PFSK-1 (cell line): ENCODE measurements around the gene PPP4R2.

Experiments used
- FOXP2 ChIP-seq: optimal IDR thresholded peaks from 2 replicates; pipeline ENCODE3; 2011; ENCODE audit warnings: borderline replicate concordance, control low read depth, inconsistent platforms; ENCODE audit not compliant: insufficient read depth; ENCODE audit errors: extremely low read length, extremely low read depth
- POLR2AphosphoS5 ChIP-seq: IDR thresholded peaks from 2 replicates; pipeline ENCODE4 v1.6.1; 2012; ENCODE audit warnings: low read depth, mild to moderate bottlenecking, control low read depth, low read length, moderate library complexity
- SIN3A ChIP-seq: IDR thresholded peaks from 2 replicates; pipeline ENCODE4 v1.6.1; 2012; ENCODE audit warnings: mild to moderate bottlenecking, low read length, moderate library complexity, borderline replicate concordance; ENCODE audit not compliant: insufficient read depth
- TAF1 ChIP-seq: IDR thresholded peaks from 2 replicates; pipeline ENCODE4 v1.6.1; 2012; ENCODE audit warnings: low read length, control low read depth, borderline replicate concordance; ENCODE audit not compliant: insufficient read depth
- TF ChIP-seq, protein P1 (sequence below), 2 experiments: IDR thresholded peaks; 2 replicates each; pipeline versions ENCODE4 v1.6.1 to v1.8.0; 2011 to 2012; ENCODE audit warnings: low read depth in 2 of 2, low read length in 2 of 2, control low read depth in 1 of 2, inconsistent platforms in 1 of 2, mild to moderate bottlenecking in 1 of 2, moderate library complexity in 1 of 2; ENCODE audit not compliant: insufficient read depth in 1 of 2

The PPP4R2 gene

DNA sequence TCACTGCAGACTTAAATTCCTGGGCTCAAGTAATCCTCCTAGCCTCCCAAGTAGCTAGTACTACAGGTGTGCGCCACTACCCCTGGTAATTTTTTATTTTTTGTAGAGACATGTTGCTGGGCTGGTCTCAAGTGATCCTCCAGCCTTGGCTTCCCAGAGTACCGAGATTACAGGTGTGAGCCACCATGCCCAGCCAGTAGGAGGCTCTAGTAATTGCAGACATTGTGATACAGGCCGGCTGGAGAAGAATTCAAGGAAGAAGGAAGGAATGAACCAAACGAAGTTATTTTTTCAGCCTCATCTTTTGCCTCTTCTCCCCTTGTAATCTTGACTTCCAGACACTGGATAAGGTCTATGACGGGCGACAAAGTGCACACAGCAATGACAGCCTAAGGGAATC is 3.2 kb upstream of the PPP4R2 start:
- TF ChIP-seq TAF1 (no peak), SIN3A (no peak), FOXP2 (no peak), POLR2AphosphoS5 (no peak)
- TF ChIP-seq, protein P1, sequence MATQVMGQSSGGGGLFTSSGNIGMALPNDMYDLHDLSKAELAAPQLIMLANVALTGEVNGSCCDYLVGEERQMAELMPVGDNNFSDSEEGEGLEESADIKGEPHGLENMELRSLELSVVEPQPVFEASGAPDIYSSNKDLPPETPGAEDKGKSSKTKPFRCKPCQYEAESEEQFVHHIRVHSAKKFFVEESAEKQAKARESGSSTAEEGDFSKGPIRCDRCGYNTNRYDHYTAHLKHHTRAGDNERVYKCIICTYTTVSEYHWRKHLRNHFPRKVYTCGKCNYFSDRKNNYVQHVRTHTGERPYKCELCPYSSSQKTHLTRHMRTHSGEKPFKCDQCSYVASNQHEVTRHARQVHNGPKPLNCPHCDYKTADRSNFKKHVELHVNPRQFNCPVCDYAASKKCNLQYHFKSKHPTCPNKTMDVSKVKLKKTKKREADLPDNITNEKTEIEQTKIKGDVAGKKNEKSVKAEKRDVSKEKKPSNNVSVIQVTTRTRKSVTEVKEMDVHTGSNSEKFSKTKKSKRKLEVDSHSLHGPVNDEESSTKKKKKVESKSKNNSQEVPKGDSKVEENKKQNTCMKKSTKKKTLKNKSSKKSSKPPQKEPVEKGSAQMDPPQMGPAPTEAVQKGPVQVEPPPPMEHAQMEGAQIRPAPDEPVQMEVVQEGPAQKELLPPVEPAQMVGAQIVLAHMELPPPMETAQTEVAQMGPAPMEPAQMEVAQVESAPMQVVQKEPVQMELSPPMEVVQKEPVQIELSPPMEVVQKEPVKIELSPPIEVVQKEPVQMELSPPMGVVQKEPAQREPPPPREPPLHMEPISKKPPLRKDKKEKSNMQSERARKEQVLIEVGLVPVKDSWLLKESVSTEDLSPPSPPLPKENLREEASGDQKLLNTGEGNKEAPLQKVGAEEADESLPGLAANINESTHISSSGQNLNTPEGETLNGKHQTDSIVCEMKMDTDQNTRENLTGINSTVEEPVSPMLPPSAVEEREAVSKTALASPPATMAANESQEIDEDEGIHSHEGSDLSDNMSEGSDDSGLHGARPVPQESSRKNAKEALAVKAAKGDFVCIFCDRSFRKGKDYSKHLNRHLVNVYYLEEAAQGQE (IDR thresholded peaks at IDR 0.05; ENCODE audit: insufficient read depth in 1 of 2, low read depth in 2 of 2, low read length in 2 of 2) = no peak

DNA sequence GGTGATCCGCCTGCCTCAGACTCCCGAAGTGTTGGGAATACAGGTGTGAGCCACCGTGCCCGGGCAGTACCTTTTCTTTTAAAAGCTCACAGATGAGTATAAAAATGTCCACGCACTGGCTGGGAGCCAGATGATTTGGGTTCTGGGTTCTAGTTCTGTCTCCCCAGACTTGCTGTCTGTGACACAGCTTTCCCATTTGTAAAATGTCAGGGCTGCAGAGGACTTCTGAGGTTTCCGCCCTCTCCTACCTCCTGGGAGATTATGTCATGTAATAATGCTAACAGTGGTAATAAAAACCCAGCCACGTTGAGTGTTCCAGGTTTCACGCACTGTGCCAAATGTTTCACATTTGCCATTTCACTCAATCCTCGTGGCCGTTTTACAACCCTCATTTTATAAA is 1.3 kb upstream of the PPP4R2 start:
- TF ChIP-seq POLR2AphosphoS5 (no peak), SIN3A (no peak), FOXP2 (no peak), TAF1 (no peak)
- TF ChIP-seq, protein P1 (IDR thresholded peaks at IDR 0.05; ENCODE audit: insufficient read depth in 1 of 2, low read depth in 2 of 2, low read length in 2 of 2) = no peak

DNA sequence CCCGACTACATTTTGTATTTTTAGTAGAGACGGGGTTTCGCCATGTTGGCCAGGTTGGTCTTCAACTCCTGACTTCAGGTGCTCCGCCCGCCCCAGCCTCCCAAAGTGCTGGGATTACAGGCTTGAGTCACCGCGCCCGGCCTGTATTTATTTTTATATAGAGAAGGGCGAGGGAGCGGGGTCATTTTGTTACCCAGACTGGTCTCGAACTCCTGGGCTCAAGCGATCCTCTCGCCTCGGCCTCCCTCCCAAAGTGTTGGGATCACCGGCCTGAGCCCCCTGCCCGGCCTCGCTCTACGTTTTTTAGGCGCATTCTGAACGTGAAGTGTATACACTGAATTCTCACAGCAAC is 514 bp upstream of the PPP4R2 start:
- TF ChIP-seq, protein P1 (IDR thresholded peaks at IDR 0.05; ENCODE audit: insufficient read depth in 1 of 2, low read depth in 2 of 2, low read length in 2 of 2) = no peak
- TF ChIP-seq FOXP2 (no peak), TAF1 (no peak), POLR2AphosphoS5 (no peak), SIN3A (no peak)

DNA sequence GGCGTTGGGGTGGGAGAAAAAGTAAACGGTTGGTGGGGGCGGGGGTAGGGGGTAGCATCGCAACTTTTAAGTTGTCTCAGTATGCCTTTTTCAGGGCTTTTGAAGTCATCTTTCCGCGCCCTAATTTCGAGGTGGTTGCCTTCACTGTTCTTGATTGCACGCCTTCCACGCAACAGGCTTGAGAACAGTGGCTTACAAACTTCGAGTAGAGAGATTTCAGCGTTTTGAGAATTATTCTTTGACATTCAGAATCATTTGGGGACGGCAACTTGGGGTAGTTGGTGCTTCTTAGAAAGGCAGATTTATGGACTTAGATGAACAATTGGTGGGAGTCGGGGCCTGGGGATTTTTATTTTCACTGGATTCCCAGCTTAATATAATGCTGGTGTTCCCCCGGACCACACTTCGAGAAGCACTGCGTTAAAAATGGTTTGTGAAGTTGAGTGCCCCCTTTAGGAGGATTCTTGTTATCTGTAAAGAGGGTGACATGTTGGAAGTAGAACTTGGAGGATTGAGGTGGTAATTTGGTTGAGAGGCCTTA is 880 bp downstream of the PPP4R2 start:
- TF ChIP-seq FOXP2 (no peak), POLR2AphosphoS5 (no peak), SIN3A (no peak), TAF1 (no peak)
- TF ChIP-seq, protein P1 (IDR thresholded peaks at IDR 0.05; ENCODE audit: insufficient read depth in 1 of 2, low read depth in 2 of 2, low read length in 2 of 2) = no peak

DNA sequence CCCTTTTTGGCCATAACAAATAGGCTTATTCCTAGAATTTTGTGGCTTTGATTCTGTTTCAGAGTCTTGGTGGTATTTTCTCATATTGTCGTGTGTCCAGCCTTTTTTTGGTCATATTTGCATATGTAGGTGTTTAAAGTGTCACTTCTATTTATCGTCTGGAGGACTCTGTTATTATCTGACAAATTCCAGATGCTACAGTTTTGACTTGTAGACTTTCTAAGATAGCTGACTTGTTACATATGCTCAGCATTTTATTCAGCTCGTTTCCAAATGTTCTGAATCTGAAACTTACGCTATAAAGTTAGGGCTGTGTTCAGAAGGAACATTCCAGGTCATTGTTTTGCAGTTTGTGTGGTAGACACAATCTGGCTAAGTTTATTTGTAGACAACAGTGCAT is 1.9 kb downstream of the PPP4R2 start:
- TF ChIP-seq SIN3A (no peak), FOXP2 (no peak), POLR2AphosphoS5 (no peak), TAF1 (no peak)
- TF ChIP-seq, protein P1 (IDR thresholded peaks at IDR 0.05; ENCODE audit: insufficient read depth in 1 of 2, low read depth in 2 of 2, low read length in 2 of 2) = no peak
